WTC11 (cell line): ENCODE measurements around the gene FAM181B. TPM values are rescaled to one million over a fixed set of nuclear protein-coding genes. Genes with fewer than 3 reads are reported as not detected.

Experiments
- ATAC-seq: fragments of 200-7000 bp; cut with Tn5 transposase; 2 replicates; pipeline ENCODE4 v1.10.0; 2021; ENCODE audit warnings: mild to moderate bottlenecking, moderate library complexity
- CTCF ChIA-PET: fragments of 300-600 bp; sonication (Branson Sonifier 250); formaldehyde crosslinking; loops from one replicate; lab custom pipeline; 2021; ENCODE audit warnings: antibody characterized with exemption; lab: Charles Lee
- POLR2A ChIA-PET: fragments of 350-600 bp; sonication (Branson Sonifier 250); formaldehyde crosslinking; loops from one replicate; lab custom pipeline; 2021; ENCODE audit warnings: antibody characterized with exemption; lab: Charles Lee
- DNase-seq: peaks from one replicate; pipeline ENCODE4 v3.0.0; 2021; ENCODE audit warnings: low spot score
- H3K27ac Mint-ChIP-seq: 2 replicates; pipeline ENCODE4 v1.8.0; 2021; ENCODE audit warnings: mixed read lengths
- H3K27me3 Mint-ChIP-seq: 2 replicates; pipeline ENCODE4 v1.8.0; 2021; ENCODE audit warnings: low read depth, mild to moderate bottlenecking, moderate library complexity, mixed read lengths
- H3K36me3 Mint-ChIP-seq: 2 replicates; pipeline ENCODE4 v1.8.0; 2021; ENCODE audit warnings: mixed read lengths
- H3K4me1 Mint-ChIP-seq: 2 replicates; pipeline ENCODE4 v1.8.0; 2022; ENCODE audit warnings: mixed read lengths
- H3K4me3 Mint-ChIP-seq: 2 replicates; pipeline ENCODE4 v1.8.0; 2021; ENCODE audit warnings: mild to moderate bottlenecking, moderate library complexity, mixed read lengths
- H3K9me3 Mint-ChIP-seq: 2 replicates; pipeline ENCODE4 v1.8.0; 2021; ENCODE audit warnings: mixed read lengths
- ATF1 ChIP-seq: sonication (generic); formaldehyde crosslinking; IDR thresholded peaks from 2 replicates; pipeline ENCODE4 v1.8.1; 2023; ENCODE audit warnings: mild to moderate bottlenecking, moderate library complexity, missing genetic modification reagents
- CREM ChIP-seq: sonication (generic); formaldehyde crosslinking; IDR thresholded peaks from 2 replicates; pipeline ENCODE4 v1.8.1; 2022; ENCODE audit warnings: mild to moderate bottlenecking, missing genetic modification reagents, moderate library complexity
- ETV6 ChIP-seq: sonication (generic); formaldehyde crosslinking; IDR thresholded peaks from 2 replicates; pipeline ENCODE4 v1.8.1; 2022; ENCODE audit warnings: mild to moderate bottlenecking, missing genetic modification reagents
- JUN ChIP-seq: sonication (generic); formaldehyde crosslinking; IDR thresholded peaks from 2 replicates; pipeline ENCODE4 v1.8.0; 2023; ENCODE audit warnings: mild to moderate bottlenecking, missing genetic modification reagents
- NR3C1 ChIP-seq: sonication (generic); formaldehyde crosslinking; conservative IDR thresholded peaks from 2 replicates; pipeline ENCODE4 v1.8.1; 2023; ENCODE audit warnings: low read depth, mild to moderate bottlenecking, missing genetic modification reagents
- SMAD4 ChIP-seq: sonication (generic); formaldehyde crosslinking; IDR thresholded peaks from 2 replicates; pipeline ENCODE4 v1.8.0; 2022; ENCODE audit warnings: mild to moderate bottlenecking, missing genetic modification reagents
- TP53 ChIP-seq: sonication (generic); formaldehyde crosslinking; IDR thresholded peaks from 2 replicates; pipeline ENCODE4 v1.8.1; 2023; ENCODE audit warnings: mild to moderate bottlenecking, missing genetic modification reagents
- ZBTB21 ChIP-seq: sonication (generic); formaldehyde crosslinking; IDR thresholded peaks from 2 replicates; pipeline ENCODE4 v1.8.1; 2023; ENCODE audit warnings: mild to moderate bottlenecking, missing genetic modification reagents, borderline replicate concordance
- ZNF317 ChIP-seq: sonication (generic); formaldehyde crosslinking; IDR thresholded peaks from 2 replicates; pipeline ENCODE4 v1.8.1; 2023; ENCODE audit warnings: low read depth, mild to moderate bottlenecking, moderate library complexity, missing genetic modification reagents, borderline replicate concordance
- ZNF425 ChIP-seq: fragments of 250-450 bp; sonication (Bioruptor Pico); conservative IDR thresholded peaks from 2 replicates; pipeline ENCODE4 v1.9.0; 2021; ENCODE audit warnings: mild to moderate bottlenecking
- total RNA-seq: library from RNA; stranded (reverse); gene quantifications from 3 replicates; pipeline ENCODE4 v1.2.3, GENCODE V29; 2021
- TF ChIP-seq, protein P1 (sequence below): sonication (generic); formaldehyde crosslinking; IDR thresholded peaks from 2 replicates; pipeline ENCODE4 v1.8.1; 2022; ENCODE audit warnings: low read depth, missing genetic modification reagents, borderline replicate concordance

Gene FAM181B
- total RNA-seq, 1 experiment from 2014 or later: 1.1 TPM

- Mint-ChIP-seq H3K27me3 (no peaks in the 10 kb centered on the region; the same call in 1 of the 2 replicates), H3K4me1 (peaks cover 24% of the 10 kb centered on the region), H3K4me3 (no peak overlapping the region), H3K9me3 (peaks cover 23% of the 10 kb centered on the region), H3K27ac (no peak overlapping the region), H3K36me3 (peaks cover 6% of the 10 kb centered on the region)
- DNase-seq (no peak), ATAC-seq (no peak)
- ChIA-PET CTCF (interaction anchor here (1.6 to 2.2 kb wide), 2 partner anchors 15 to 185 kb away, joined by 4 to 12 read pairs; no protein-coding TSS in a partner anchor), POLR2A (no interaction called here)
- TF ChIP-seq ETV6 (no peak), ZBTB21 (CRISPR knock-in tag) (no peak), NR3C1 (no peak), SMAD4 (CRISPR knock-in tag) (no peak), ZNF425 (CRISPR knock-in tag) (no peak), TP53 (CRISPR knock-in tag) (no peak), ATF1 (CRISPR knock-in tag) (no peak), JUN (CRISPR knock-in tag) (no peak), ZNF317 (CRISPR knock-in tag) (no peak), CREM (CRISPR knock-in tag) (no peak)
- TF ChIP-seq, protein P1, sequence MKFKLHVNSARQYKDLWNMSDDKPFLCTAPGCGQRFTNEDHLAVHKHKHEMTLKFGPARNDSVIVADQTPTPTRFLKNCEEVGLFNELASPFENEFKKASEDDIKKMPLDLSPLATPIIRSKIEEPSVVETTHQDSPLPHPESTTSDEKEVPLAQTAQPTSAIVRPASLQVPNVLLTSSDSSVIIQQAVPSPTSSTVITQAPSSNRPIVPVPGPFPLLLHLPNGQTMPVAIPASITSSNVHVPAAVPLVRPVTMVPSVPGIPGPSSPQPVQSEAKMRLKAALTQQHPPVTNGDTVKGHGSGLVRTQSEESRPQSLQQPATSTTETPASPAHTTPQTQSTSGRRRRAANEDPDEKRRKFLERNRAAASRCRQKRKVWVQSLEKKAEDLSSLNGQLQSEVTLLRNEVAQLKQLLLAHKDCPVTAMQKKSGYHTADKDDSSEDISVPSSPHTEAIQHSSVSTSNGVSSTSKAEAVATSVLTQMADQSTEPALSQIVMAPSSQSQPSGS (CRISPR knock-in tag): no peak
Observed at GRCh38 chr11:82680252-82680651, 53.4 kb downstream of the FAM181B start.

Other genes with a start within 250 kb of the FAM181B start
- 53.9 to 65.1 TPM (median 63.4 TPM) in 3 replicates for gene PRCP, start 166.6 kb upstream of the FAM181B start, total RNA-seq
- 21.7 to 28.7 TPM (median 22.0 TPM) in 3 replicates for gene DDIAS, start 167.9 kb upstream of the FAM181B start, total RNA-seq